Right renal cortex interstitium (tissue), 3 donors: ENCODE data around the gene TRIM15. TPM values are rescaled to one million over a fixed set of nuclear protein-coding genes. Genes with fewer than 3 reads are reported as not detected.
"Not testable (repeated sequence)": the region's sequence is repeated elsewhere in the genome, so short reads cannot be mapped to it uniquely, and the experiment has no call there.

Experiments
- DNase-seq, 3 donors: peaks; one replicate each; pipeline ENCODE4 v3.0.0-alpha.2; 2013; ENCODE audit warnings: low read depth in 3 of 3, low spot score in 2 of 3
- polyA plus RNA-seq, 3 donors: library from polyadenylated mRNA; unstranded; fragments of 120-200 nt; gene quantifications; one replicate each; pipeline ENCODE4 v1.2.1, GENCODE V29; 2013; ENCODE audit not compliant: insufficient read length in 3 of 3

Gene TRIM15
- polyA plus RNA-seq, result under 1 TPM; 0.19 to 0.28 (median 0.26) TPM

DNA sequence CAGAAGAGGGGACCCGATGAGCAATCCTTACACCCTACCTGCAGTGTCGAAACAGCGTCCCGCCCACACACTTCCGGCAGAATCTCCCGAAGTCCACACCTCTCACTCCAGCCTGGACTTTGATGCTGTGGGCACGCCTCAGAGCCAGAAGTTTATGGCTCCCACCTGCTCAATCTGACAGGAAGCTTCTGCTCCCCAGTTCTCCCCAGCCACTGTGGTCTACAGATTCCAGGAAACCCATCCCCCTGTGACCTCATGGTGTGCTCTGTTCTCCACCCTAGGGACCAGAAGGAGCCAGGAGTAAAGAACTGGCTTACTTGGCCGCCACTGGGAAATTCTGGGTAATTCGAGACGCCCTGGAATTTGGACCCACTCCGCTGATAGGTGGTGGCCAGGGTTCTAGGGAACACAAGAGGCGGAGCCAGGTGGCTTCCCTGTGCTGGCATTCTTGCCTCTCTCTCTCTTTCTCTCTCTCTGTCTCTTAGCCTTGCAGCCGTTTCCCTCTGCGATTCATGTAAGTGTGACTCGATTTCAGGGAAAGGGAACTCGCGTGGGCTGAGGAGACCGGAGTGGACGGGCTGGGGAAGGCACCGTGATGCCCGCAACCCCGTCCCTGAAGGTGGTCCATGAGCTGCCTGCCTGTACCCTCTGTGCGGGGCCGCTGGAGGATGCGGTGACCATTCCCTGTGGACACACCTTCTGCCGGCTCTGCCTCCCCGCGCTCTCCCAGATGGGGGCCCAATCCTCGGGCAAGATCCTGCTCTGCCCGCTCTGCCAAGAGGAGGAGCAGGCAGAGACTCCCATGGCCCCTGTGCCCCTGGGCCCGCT is at the start of gene TRIM15:
TSS of gene TRIM15 (plus strand) at position 457 of the 828 bp plus-strand sequence. CDS start at position 596, 139 bp downstream.
- DNase-seq, result no peak

DNA sequence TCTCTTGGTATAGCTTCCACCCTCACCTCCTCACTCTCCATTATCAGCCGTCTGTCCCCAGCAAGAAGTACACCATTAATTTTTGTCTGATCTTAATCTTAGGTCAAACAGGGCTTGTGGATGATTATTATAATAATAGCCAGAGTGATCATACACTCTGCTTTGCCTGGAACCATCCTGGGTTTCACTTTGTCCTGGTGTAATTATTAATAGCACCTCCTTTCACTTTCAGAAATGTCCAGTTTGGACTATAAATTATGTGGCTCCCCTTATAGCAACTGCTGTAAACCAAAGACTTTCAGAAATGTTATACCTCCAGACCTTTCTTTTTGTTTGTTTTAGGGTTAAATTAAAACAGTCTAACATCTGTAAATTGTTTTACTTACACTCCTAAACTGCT is 49.5 kb upstream of the TRIM15 start:
- no peak for DNase-seq

DNA sequence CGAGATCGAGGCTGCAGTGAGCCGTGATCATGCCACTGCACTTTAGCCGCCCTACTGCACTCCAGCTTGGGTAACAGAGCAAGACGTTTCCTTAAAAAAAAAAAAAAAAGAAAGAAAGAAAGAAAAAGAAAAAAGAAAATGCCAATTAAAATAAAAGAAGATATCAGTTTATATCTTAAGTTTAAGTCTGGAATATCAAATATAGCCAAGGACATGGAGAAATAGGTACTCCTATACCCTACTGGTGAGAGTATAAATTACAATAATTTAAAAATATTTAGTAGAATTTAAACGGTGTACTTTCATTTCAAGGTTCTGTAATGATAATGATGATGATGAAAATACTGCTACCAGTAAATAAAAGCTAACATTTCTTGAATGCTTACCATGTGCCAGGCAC is 46.6 kb upstream of the TRIM15 start:
- DNase-seq, result no peak

DNA sequence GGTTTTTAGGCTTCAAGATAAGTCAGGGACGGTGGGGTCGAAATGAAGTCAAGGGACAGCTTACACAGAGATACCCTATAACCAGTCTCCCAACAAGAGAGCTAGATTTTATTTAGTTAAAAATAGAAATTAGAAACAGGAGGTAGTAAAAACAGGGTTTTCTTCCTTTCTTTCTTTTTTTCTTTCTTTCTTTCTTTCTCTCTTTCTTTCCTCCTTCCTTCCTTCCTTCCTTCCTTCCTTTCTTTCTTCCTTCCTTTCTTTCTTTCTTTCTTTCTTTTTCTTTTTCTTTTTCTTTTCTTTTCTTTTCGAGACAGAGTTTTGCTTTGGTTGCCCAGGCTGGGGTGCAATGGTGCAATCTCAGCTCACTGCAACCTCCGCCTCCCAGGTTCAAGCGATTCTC is 44.7 kb upstream of the TRIM15 start:
- not testable (repeated sequence) for DNase-seq

DNA sequence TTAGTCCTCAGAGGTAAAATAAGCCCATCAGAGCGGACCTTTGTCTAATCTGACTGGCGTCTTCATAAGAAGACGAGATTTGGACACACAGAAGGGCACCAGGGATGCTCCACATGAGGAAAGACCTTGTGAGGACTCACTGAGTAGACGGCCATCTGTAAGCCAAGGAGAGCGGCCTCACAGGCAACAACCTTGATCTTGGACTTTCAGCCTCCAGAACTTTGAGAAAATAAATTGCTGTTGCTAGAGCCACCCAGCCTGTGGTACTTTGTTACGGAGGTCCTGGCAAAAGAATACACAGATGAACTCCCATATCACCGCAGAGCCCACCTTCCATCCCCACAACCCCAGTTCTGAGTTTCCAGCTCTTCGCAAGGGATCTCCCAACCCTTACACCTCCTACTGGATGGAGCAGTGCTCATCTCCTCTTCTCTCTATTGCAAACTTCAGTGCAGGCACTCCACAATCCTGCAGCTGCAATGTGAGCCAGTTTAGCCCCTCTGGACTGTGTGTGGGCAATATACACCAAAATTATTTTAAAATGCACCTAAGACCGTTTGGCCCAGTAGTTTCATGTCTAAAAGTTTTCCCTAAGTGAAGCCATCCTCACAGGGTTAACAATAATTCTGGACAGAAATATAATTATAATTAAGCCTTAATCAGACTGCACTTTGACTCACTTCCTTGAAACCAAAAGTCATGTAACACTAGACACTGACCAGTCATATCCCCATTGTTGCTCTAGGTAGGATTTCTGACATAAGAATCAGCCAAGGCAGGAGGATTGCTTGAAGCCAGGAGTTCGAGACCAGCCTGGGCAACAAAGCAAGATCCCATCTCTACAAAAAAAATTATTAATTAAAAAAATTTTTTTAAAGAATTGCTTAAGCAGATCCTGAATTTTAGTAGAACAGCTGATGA is 41.6 kb upstream of the TRIM15 start:
- no peak for DNase-seq

DNA sequence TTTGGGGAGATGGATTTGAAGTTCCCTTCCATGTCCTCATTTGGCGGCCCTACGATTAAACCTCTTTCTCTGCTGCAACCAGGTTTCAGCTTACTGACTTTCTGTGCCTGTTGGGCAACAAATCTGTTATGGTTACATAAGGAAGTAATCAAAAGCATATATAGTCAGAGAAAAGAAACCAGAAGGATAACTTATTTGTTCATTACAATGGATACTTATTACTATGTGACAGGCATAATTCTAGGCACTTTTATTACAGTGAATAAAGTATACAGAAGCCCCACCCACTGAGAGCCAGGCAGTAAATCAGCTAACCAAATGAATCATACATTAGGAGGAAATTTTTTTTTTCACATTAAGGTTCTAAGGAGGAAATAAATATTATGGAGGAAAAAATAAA is 40.8 kb upstream of the TRIM15 start:
- DNase-seq, result no peak

DNA sequence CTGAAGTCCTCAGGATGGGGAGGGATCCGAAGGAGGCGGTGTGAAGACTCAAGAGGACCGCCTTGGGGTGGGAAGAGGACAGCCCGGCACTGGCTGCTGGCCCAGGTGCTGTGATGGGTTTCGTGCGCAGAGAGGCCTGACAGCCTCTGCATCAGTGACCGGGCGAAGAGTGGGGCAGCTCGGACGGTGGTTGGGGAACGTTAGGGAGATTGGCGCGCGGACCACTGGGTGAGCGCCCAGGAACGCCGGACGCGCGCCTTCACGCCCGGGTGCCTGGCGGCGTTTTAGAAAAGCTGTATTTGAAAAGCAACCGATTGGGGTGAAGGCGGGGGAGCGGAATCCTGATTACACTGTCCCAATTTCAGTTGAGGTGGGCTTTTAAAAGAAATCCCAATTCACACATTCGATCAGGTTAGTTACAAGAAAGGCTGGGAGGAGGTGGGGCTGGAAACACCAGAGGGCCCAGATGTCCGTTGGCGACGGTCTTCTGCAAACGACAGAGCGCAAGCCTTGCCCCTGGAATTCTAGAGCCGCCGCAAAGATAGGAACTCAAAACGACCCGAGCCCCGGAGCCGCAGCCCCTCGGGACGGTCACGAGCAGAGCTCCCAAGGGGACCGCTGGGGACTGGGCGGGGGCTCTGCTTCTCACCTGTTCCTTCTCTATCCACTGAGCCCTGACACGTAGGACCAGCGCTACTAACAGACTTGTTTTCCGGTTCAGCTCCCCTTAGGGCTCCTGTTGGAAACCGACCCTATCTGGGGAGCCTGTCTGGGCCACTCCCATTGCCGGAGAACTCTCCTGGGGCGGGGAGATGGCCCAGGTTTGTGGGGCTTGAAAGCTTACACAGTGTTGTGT is 35.9 kb upstream of the TRIM15 start:
- DNase-seq, result no peak

DNA sequence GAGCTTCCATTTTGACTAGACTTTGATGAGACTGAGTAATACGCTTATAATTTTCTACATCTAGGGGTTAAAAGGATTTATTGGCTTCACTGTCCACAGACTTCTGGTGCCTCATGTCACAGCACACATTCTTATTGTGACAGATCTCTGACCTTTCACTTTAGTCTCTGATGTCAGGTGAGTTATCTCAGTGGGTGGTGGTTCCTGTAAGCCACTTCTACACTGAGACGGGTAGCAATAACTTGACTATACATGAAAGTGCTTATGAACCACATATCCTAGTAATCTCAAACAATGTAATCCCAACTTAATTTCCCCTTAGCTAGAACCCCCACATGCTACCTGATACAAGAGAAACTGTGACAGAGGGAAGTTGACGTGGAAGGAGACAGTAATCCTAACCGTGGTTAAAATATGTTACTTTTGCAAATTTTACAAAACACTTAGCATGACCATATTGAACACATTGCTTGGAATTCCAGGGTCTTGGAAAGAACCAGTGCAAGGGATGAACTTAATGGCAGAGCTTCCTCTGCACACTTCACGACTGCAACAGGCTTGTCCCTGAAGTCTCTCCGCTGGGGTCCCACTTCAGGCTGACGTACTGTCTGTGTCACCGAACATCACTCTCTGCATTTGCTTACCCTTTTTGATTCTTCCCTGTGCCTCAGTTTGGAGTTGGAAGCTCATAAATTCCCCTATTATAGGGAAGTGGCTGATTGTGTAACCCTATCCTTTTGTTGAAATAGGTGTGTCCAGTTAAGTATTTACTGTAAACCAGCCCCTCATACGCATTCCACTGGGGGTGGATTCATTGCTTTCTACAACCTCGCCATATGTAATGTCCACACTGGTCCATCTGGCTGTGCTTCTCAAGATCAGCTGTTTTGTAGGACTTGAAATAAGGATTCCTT is 33.8 kb upstream of the TRIM15 start:
- no peak for DNase-seq

DNA sequence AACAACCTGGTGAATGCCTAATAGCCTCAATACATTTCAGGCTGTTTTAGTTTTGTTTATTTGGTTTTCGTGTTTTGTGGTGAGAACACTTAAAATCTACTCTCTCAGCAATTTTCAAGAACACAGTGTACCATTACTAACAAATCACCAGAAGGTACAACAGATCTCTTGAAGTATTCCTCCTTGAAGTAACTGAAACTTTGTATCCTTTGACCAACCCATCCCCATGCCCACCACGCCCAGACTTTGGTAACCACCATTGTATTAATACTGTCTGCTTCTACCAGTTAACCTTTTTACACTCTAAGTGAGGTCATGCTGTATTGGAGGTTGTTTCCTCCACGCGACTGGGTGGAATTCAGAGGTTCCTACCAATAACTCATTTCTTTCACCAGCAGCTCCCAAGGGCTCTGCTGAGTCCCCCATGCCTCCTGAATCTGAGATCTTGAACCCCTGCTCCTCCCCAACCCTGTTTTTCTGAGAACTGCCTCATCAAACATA is 33.1 kb upstream of the TRIM15 start:
- DNase-seq, result no peak

DNA sequence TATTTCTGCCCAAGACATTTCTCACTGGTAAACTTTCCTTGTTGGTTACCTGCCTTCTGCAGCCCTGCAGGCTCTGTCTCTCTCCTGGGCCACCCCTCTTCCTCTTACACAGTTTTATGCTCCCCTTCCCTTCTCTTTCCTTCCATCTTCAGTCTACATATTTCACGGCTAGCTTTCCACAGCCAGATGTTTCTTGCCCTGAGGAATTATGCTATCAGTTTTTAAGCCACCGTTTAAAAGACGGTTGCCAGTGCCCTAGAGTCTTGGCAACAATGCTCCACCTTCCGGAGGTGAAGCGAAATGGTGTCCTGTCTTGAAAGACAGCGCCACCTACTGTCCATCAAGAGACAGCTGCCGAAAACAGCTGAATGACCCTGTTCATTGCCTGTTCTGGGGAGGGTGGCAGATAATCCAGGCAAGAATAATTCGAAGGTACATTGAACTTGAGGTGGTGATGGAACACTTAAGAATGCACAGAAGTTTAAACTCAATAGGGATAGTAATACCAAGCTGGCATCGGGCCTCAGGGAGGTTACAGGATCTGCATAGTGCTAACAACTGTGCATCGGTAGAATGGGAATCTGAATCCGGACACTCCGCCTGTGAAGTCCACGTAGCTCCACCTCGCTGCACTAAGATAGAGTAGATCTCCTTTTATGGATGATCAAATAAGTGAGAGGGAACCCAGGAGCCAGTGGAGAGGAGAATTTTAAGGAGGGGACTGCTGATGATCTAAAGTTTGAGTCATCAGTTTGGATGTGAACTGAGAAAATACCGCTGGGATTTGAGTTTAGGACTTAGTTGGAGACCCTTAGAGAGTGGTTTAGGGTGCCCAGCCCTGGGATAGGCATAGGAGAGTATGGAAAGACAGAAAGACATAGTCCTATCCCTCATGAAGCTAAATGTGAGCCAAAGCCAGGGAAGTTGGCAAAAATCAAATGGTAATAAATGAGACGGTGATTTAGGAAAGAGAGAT is 32.2 kb upstream of the TRIM15 start:
- peak; percentile 61 to 77 (median 65) for DNase-seq

DNA sequence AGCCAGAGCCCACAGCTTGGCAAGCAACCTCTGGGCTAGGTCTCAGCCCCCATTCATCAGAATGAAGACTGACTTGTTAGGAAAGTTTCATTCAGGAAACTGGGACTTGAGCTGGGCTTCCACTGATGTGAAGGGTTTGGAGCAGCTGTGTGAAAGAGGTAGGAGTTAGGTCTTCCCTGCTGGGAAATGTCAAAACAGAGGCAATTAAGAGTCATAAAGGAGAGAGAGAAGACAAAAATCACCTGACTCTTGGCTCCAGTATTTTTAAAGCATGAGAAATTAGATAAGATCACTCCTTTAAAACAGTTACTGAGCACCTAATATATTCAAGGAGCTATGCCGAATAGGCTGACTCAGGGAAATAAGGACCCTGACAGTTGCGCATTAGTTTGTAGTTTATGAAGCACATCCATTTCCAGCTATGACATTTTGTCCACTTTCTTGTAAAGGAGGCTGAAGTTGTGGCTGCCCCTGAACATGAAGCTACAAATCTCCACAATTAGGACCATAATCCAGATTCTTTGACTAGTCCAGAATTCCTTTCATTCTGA is 31.3 kb upstream of the TRIM15 start:
- no peak for DNase-seq

DNA sequence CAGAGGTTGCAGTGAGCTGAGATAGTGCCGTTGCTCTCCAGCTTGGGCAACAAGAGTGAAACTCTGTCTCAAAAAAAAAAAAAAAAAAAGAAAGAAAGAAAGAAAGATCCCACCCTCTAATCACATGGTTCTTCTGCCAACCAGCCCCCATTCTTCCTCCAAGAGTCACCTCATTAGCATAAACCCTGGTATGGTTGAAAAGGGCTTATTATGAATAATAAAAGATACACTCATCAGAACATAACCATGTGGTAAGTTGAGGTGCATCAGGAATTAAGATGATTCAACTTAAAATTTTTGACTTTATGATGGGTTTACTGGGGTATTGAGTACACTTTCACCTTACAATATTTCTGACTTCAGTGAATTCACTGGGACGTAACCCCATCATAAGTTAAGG is 28.2 kb upstream of the TRIM15 start:
- DNase-seq, result no peak

DNA sequence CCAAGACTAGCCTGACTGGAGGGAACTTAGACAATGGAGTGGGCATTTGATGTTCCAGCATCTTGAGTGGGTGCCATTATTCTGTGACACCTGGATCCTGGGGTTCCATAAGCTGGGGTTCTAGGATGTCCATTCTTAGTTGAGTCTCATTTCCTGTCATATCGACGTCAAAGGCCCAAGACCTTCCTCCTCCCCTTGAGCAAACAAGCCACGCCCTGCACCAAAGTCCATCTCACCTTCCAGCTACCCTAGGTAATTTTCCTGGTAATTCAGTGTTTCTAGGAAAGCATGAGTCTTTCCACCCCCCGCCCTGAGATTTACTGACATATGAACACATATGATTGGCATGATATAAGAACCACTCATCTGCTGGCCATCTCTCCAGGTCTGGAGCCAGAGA is 27.6 kb upstream of the TRIM15 start, which contains the start of gene TRIM40:
TSS of gene TRIM40 (plus strand) at position 384 of the 400 bp plus-strand sequence. CDS start 897 bp downstream, outside the sequence.
- no peak for DNase-seq

DNA sequence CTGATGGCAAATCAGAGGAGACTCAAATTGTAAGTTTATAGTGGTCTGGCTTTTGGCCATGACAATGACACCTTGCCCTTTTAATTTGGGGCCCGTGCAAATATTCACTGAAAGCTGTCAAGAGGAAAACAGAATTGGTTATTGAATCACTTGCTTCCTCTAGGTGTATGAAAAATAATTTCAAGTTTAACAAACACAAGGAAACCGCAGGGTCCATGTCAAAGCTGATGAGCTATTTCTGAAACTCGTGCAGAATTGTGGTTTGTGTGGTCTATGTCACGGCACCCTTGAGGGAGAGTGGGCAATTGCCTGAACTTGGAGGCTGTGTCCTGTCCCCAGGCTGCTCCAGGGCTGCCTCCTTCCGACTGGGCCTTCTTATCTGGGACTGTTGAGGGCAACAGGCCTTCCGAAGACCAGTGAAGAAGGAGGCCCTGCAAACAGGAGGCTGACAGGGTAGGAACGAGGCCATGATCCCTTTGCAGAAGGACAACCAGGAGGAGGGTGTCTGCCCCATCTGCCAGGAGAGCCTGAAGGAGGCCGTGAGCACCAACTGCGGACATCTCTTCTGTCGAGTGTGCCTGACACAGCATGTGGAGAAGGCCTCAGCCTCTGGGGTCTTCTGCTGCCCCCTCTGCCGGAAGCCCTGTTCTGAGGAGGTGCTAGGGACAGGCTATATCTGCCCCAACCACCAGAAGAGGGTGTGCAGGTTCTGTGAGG is 26.6 kb upstream of the TRIM15 start:
- DNase-seq, result no peak

DNA sequence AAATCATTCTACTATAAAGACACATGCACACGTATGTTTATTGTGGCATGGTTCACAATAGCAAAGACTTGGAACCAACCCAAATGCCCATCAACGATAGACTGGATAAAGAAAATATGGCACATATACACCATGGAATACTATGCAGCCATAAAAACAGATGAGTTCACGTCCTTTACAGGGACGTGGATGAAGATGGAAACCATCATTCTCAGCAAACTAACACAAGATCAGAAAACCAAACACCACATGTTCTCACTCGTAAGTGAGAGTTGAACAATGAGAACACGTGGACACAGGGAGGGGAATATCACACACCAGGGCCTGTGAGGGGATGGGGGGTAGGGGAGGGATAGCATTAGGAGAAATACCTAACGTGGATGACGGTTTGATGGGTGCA is 23.1 kb upstream of the TRIM15 start:
- DNase-seq, result not testable (repeated sequence)

DNA sequence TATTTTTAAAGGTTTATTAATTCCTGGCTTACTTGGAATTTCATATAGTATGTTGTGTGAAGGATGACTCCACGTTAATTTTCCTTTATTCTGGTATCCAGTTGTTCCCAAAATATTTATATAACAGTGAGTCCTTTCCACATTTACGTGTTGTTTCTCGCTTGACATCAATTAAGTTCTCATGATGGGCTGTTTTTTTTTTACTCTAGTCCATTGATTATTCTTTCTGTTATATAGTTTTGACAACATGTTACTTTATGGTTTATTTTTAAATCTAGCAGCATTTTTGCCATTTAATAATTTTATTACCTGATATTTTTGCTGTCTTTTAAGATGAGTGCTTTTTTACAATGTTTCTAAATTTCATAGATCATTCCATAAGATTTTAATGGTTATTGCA is 20.7 kb upstream of the TRIM15 start:
- no peak for DNase-seq

DNA sequence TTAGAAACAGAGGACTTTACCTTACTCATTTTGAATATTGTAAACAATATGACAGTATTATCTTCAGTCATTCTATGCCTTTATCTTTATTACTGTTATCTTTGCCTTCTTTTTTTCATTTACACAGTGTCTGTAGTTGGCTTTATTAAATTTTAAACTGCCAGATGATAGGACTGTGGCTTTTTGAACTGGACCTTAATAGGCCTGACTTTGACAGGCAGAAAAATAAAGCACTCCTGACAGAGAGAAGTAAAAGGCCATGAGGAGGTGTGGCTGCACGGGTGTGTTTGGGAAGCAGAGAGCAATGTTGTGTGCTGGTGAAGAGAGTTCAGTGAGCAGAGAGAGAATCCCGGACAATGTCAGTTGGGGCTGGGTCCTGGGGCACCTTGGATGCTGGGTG is 19.6 kb upstream of the TRIM15 start:
- DNase-seq, result no peak
